ENCODE data around the gene MYO15B.

MYO15B gene

GRCh38 chr17:75587675-75588595 is at the start of gene MYO15B:
Gene MYO15B, plus strand, starts transcription at chr17:75587800. Its CDS starts 258 bp downstream, at chr17:75588058.
- peak; percentile 53 for DNase-seq

- DNase-seq, result no peak
These were observed 47.5 kb upstream of the MYO15B start for GRCh38 chr17:75539967-75540729.

- DNase-seq, result no peak
These were observed 46.6 kb upstream of the MYO15B start for GRCh38 chr17:75540923-75541503.

GRCh38 chr17:75542229-75542628 is 45.4 kb upstream of the MYO15B start:
- DNase-seq, result no peak

GRCh38 chr17:75542728-75543336 is 44.8 kb upstream of the MYO15B start:
- no peak for DNase-seq

- DNase-seq, result no peak
These were observed 43.4 kb upstream of the MYO15B start for GRCh38 chr17:75544250-75544649.

GRCh38 chr17:75546181-75546580 is 41.4 kb upstream of the MYO15B start:
- no peak for DNase-seq

GRCh38 chr17:75547091-75547490 is 40.5 kb upstream of the MYO15B start:
- DNase-seq, result no peak

- DNase-seq, result no peak
These were observed 38.8 kb upstream of the MYO15B start for GRCh38 chr17:75548813-75549212.

- DNase-seq, result no peak
These were observed 38.1 kb upstream of the MYO15B start for GRCh38 chr17:75549246-75550138.

- DNase-seq, result no peak
These were observed 37.5 kb upstream of the MYO15B start for GRCh38 chr17:75550139-75550465.

GRCh38 chr17:75551266-75551665 is 36.3 kb upstream of the MYO15B start:
- DNase-seq, result no peak

- no peak for DNase-seq
These were observed 34.9 kb upstream of the MYO15B start for GRCh38 chr17:75552425-75553294.

GRCh38 chr17:75553295-75554110 is 34.1 kb upstream of the MYO15B start:
- no peak for DNase-seq

- DNase-seq, result no peak
These were observed 31.9 kb upstream of the MYO15B start for GRCh38 chr17:75555679-75556153.

- DNase-seq, result no peak
These were observed 30.3 kb upstream of the MYO15B start for GRCh38 chr17:75557075-75557851.

GRCh38 chr17:75557852-75558665 is 29.5 kb upstream of the MYO15B start:
- DNase-seq, result no peak

All from stimulated activated CD4-positive, alpha-beta T cell treated with anti-CD3 and anti-CD28 coated beads, Interleukin-12 subunit alpha, Interleukin-12 subunit beta, amount 100 ng/mL, for 4 hours (primary cell).